NK-92 (cell line): Measurements from ENCODE around the gene KISS1R.
"Not testable (repeated sequence)": the region's sequence is repeated elsewhere in the genome, so short reads cannot be mapped to it uniquely, and the experiment has no call there.

Experiments used
- DNase-seq: peaks from one replicate; lab custom pipeline; 2025; ENCODE audit not compliant: unreplicated experiment; lab: John Stamatoyannopoulos, UW

Gene KISS1R

DNA sequence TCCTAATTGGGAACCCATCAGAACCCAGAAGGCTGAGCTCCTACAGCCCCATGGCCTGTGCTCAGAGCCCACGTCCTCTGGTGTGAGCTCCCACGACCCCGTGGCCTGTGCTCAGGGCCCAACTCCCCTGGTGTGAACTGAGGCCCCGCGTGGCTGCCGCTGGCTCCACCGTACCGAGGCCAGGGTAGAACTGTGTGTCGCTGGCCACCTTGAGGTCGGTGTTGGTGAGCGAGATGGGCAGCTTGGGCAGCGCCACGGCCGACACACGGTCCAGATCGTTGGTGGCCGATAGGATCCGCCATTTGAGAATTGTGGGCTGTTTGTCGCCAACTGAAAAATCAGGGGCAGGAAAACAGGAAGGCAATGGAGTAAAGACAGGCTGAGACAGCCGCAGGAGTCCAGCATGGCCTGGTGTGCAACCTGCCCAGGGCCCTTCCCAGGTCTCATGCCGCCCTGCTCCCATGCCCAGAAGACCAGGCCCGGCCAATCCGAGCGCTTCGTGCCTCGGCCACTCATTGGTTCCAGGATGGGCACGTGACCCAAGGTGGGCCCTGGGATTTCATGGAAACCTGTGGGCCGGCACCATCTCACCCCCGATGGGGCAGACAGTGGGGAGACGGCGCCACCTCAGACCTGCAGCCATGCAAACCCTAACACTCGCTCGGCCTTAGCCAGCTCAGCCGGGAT, 35.6 kb upstream of the KISS1R start:
- no peak for DNase-seq

DNA sequence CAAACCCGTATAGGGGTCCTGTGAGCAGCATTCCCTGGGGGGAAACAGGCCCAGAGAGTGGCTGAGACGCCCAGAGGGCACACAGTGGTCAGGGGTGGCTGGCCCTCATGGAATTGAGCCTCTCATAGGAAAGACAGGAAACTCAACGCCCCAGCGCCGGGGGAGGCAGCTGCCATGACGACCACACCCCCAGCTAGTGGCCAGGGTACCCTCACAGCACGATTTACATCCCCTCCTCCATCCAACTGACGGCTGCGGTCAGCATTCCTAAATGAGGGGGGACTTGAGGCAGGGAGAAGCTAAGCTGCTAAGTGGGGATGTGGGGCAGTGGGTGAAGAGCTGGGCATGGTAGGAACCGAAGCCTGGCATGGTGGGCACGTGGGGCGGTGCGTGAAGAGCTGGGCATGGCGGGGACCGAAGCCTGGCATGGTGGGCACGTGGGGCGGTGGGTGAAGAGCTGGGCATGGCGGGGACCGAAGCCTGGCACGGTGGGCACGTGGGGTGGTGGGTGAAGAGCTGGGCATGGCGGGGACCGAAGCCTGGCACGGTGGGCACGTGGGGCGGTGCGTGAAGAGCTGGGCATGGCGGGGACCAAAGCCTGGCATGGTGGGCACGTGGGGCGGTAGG, 34.1 kb upstream of the KISS1R start:
- no peak for DNase-seq

- DNase-seq = no peak
These were observed 33.4 kb upstream of the KISS1R start for GRCh38 chr19:883661-884211.

DNA sequence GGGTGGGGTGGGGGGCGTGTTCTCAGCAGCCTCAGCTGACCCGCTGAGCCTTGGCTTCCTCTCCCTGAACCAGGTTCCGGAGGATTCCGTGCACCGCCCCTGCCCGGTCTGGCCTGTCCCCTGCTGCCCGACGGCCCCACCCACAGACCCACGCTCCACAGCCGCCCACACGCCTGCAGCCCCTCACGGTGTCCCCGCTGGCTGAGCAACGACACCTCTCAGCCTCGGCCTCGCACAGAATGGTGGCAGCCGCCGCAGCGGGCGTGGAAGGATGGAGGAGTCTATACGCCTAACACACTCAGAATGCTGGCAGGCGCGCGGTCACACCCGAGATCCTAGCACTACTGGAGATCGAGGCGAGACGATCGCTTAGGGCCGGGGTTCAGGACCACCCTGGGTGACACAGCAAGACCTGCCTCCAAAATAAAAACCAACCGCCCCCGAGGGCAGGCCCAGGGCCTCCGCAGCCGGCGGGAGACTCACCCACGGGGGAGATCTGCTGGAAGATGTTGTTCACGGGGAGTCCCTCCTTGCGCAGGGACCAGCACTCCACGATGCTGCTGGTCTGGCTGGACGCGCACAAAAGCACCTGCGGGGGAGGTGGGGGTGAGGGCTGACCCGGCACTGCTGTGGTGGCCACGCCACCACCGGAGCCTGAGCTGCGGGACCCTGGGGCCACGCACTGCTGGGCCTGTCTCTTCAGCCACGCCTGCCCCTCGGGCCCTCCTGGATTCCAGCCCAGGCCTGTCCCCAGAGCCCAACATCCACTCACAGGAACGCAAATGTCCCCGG, 32.5 kb upstream of the KISS1R start:
- DNase-seq = no peak

- no peak for DNase-seq
These were observed 31.5 kb upstream of the KISS1R start for GRCh38 chr19:885536-886224.

GRCh38 chr19:887072-887471, 30.1 kb upstream of the KISS1R start:
- no peak for DNase-seq

GRCh38 chr19:887599-887998, 29.5 kb upstream of the KISS1R start:
- no peak for DNase-seq

DNA sequence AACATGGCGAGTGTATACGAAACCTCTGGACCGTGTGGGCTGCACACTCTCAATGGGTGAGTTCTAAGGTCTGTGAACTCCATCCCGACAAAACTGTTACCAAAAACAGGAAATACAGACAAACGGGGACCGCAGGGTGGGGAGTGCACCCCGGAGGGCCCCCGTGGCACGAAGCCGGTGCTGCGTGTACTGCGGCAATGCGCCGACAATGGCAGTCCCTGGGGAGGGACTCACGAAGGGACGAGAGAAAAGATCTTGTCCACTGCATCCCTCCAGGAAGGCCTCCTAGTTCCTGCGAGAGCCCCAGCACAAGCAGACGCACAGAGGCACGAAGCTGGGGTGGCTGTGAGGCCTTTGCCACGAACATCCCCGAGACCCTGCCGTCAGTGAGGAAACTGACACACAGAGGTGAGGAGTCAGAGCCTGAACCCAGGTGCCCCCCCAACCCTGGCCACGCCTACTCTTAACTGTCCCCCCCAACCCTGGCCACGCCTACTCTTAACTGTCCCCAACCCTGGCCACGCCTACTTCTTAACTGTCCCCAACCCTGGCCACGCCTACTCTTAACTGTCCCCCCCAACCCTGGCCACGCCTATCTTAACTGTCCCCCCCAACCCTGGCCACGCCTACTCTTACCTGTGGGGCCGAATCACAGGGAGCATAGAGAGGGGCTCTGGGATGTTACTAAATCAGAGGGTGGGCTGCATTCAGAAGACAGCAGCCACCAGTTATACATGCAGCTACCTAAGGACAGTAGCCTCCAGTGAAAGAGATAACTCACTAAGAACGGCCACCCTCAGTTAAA, 28.4 kb upstream of the KISS1R start:
- DNase-seq = no peak

- no peak for DNase-seq
These were observed 27.4 kb upstream of the KISS1R start for GRCh38 chr19:889662-890295.

- no peak for DNase-seq
These were observed 26.3 kb upstream of the KISS1R start for GRCh38 chr19:890831-891230.

GRCh38 chr19:891421-892200, 25.5 kb upstream of the KISS1R start:
- not testable (repeated sequence) for DNase-seq

DNA sequence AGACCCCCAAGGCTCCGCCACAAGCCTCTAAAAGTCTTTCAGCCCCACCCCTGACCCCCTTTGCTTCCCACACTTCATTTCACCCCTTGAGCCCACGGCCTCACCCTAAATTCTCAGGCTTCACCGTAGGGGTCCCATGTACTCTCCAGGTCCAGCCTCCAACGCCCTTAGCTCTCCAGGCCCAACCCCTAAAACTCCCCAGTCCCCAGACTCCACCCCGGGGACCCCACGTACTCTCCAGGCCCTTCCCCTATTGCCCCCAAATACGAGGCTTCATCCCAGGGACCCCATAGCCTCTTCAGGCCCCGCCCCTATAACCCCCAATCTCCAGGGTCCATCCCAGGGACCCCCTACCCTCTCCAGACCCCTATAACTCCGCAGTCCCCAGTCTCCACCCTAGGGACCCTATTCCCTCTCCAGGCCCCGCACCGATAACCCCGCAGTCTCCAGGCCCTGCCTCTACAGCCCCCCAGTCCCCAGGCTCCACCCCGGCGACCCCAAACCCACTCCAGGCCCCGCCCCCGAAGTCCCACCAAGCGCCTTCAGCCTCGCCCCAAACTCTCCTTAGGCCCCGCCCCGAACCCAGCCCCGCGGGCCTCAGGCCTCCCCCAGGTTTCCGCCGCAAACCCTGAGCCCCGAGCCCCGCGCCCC, 24.8 kb upstream of the KISS1R start:
- no peak for DNase-seq

GRCh38 chr19:892894-893689, 24.0 kb upstream of the KISS1R start, which contains the start of the genes MED16 and RNU6-9:
MED16 (minus strand) TSS chr19:893187; CDS start chr19:891131, 2,056 bp downstream.
RNU6-9 (plus strand) TSS chr19:893484.
- DNase-seq = no peak

GRCh38 chr19:896434-896833, 20.7 kb upstream of the KISS1R start:
- DNase-seq = no peak

GRCh38 chr19:896999-897398, 20.1 kb upstream of the KISS1R start:
- no peak for DNase-seq

DNA sequence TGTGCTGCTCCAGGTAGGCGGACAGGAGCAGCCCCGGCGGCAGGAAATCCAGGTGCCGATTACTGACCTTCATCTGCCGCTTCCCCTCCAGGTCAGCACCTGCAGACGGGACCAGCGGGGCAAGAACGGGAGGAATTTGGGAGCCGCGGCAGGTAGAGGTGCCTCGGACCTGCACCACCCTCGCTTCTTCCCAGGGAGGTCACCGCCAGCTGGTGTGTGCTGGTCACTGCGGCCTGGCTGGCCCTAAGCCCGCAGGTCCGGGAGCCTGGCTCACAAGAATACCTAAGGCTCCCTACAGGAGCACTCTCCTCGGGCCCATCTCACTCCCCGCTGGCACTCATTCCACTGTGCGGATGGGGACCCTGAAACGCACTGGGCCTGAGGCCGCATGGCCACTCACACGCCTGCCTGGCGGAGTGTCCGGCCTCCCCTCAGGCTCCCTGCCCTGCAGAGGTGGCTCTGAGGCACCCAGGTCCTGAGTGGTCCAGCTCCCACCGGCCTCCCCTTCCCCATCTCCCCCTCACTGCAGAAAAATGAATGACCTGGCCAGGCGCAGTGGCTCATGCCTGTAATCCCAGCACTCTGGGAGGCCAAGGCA, 19.6 kb upstream of the KISS1R start:
- DNase-seq = no peak

- no peak for DNase-seq
These were observed 18.5 kb upstream of the KISS1R start for GRCh38 chr19:898663-899062.
